Ovary (tissue), 9 donors: Measurements from ENCODE around the gene MMD. TPM values are rescaled to one million over a fixed set of nuclear protein-coding genes. Genes with fewer than 3 reads are reported as not detected.
A peak's percentile ranks its signal among the peaks of the same experiment; 100 is the strongest.

ENCODE experiments used
- DNase-seq, 5 donors: peaks; one replicate each; pipeline ENCODE4 v3.0.0-alpha.2; 2019 to 2020
- H3K27ac ChIP-seq, 2 donors: fragments of 200-600 bp; one replicate each; pipeline versions ENCODE4 v1.5.1 to v1.8.0; 2019 to 2022
- H3K27me3 ChIP-seq: fragments of 200-600 bp; one replicate; pipeline ENCODE4 v1.8.0; 2022
- H3K36me3 ChIP-seq: fragments of 200-600 bp; sonication (generic); one replicate; pipeline ENCODE4 v1.5.1; 2019
- H3K4me1 ChIP-seq: one replicate; pipeline ENCODE4 v1.8.1; 2013; ENCODE audit warnings: mild to moderate bottlenecking, moderate library complexity; ENCODE audit not compliant: insufficient read depth
- H3K4me3 ChIP-seq: fragments of 200-600 bp; sonication (generic); one replicate; pipeline ENCODE4 v1.5.1; 2017
- H3K9me3 ChIP-seq, 2 donors: fragments of 200-600 bp in 1 of 2; sonication (generic) in 1 of 2; one replicate each; pipeline versions ENCODE4 v1.5.1 to v1.8.1; 2013 to 2019; ENCODE audit warnings: mild to moderate bottlenecking in 1 of 2, moderate library complexity in 1 of 2
- EP300 ChIP-seq: sonication (generic); formaldehyde crosslinking; IDR thresholded peaks from one replicate; pipeline ENCODE4 v1.6.1; 2017; ENCODE audit warnings: antibody characterized with exemption
- POLR2A ChIP-seq: fragments of 450-650 bp; IDR thresholded peaks from one replicate; pipeline ENCODE4 v1.6.1; 2017; ENCODE audit warnings: antibody characterized with exemption, mild to moderate bottlenecking, moderate library complexity
- WGBS, 3 donors: extraction: QIAGEN DNeasy Blood & Tissue Kit in 1 of 3; methylation state at CpG; one replicate each; pipeline versions ENCODE4 v1.1.5 to v1.1.7; 2013 to 2017; 5-methylcytosine and 5-hydroxymethylcytosine counted together
- intact Hi-C, 4 donors: fragments of 100-400 bp; cut with DNase I; formaldehyde crosslinking; loops; one replicate each; pipeline versions ENCODE4 v1.11.0 to v1.15.1; 2022 to 2023
- polyA plus RNA-seq, 2 donors: library from polyadenylated mRNA; stranded (reverse); fragments of 200-250 nt in 1 of 2; fragments of 350-450 nt in 1 of 2; fragmentation: Illumina TruSeq in 1 of 2; extraction: RNeasy Lipid Tissue Mini Kit (QIAGEN cat#74804) in 1 of 2; gene quantifications; one replicate each; pipeline ENCODE4 v1.2.3, GENCODE V29; 2013 to 2014
- total RNA-seq, 7 donors: library from RNA; depleted of rRNA in 2 of 7; stranded (reverse); fragments of >200 nt in 2 of 7; fragmentation: NEBNext Ultra II Directional in 3 of 7; extraction: Animal tissue kit (Norgen Biotek cat#: 25700) in 3 of 7; gene quantifications; one replicate each; pipeline versions ENCODE4 v1.1.0 to v1.2.4, GENCODE V29; 2016 to 2023
- TF ChIP-seq, protein P1 (sequence below), 3 donors: fragments of 450-650 bp in 2 of 3; fragments of 200-600 bp in 1 of 3; IDR thresholded peaks; one replicate each; pipeline versions ENCODE4 v1.5.1 to v1.8.0; 2016 to 2022; ENCODE audit warnings: antibody characterized with exemption in 3 of 3, mild to moderate bottlenecking in 1 of 3
- donor health status: DM: no; HTN: no; CAD: no; lungs with moderate emphysema.
- donor health status: DM: no; HTN: no; CAD: no.
- donor health status: Bipolar disorder and iron deficiency.
- donor health status: DM: yes; HTN: yes; CAD: no.
- donor health status: DM: no; HTN: no; CAD: no.
- donor health status: DM: yes; HTN: yes; CAD: no.

Gene MMD
- total and polyA plus RNA-seq, 9 donors = 5.0 to 11.0 (median 6.7) TPM

GRCh38 chr17:55420067-55420775, 1.4 kb downstream of the MMD start:
- 53 to 59% (median 57%) methylated on average over 6 of the region's 6 CpGs for WGBS, 3 donors
- Histone ChIP-seq H3K27me3 (no peaks in the 10 kb centered on the region), H3K27ac (no peak overlapping the region), H3K4me3 (peak overlapping the region; percentile 90), H3K36me3 (no peaks in the 10 kb centered on the region), H3K9me3 (no peaks in the 10 kb centered on the region), H3K4me1 (no peaks in the 10 kb centered on the region)
- TF ChIP-seq POLR2A = no peak
- no peak for DNase-seq
- intact Hi-C loops = loop anchor here in 1 of 4 donors (10.0 kb wide), 1 partner anchor 335 kb away; the partner anchor contains the start of gene PCTP

- DNase-seq = no peak
- TF ChIP-seq EP300 (no peak), POLR2A (no peak)
- TF ChIP-seq, protein P1, sequence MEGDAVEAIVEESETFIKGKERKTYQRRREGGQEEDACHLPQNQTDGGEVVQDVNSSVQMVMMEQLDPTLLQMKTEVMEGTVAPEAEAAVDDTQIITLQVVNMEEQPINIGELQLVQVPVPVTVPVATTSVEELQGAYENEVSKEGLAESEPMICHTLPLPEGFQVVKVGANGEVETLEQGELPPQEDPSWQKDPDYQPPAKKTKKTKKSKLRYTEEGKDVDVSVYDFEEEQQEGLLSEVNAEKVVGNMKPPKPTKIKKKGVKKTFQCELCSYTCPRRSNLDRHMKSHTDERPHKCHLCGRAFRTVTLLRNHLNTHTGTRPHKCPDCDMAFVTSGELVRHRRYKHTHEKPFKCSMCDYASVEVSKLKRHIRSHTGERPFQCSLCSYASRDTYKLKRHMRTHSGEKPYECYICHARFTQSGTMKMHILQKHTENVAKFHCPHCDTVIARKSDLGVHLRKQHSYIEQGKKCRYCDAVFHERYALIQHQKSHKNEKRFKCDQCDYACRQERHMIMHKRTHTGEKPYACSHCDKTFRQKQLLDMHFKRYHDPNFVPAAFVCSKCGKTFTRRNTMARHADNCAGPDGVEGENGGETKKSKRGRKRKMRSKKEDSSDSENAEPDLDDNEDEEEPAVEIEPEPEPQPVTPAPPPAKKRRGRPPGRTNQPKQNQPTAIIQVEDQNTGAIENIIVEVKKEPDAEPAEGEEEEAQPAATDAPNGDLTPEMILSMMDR (IDR thresholded peaks at IDR 0.05) = no peak
- no peaks in the 10 kb centered on the region for H3K9me3 ChIP-seq
- H3K4me1 ChIP-seq = no peaks in the 10 kb centered on the region
- H3K4me3 ChIP-seq = no peak overlapping the region
- no peak overlapping the region for H3K27ac ChIP-seq
- intact Hi-C loops = no loop called here
- H3K36me3 ChIP-seq = no peaks in the 10 kb centered on the region
- 95 to 97% (median 95%) methylated on average over 3 of the region's 3 CpGs for whole genome bisulfite sequencing, 3 donors
- H3K27me3 ChIP-seq = no peaks in the 10 kb centered on the region
Measured at GRCh38 chr17:55418369-55419268, 3.0 kb downstream of the MMD start.

DNA sequence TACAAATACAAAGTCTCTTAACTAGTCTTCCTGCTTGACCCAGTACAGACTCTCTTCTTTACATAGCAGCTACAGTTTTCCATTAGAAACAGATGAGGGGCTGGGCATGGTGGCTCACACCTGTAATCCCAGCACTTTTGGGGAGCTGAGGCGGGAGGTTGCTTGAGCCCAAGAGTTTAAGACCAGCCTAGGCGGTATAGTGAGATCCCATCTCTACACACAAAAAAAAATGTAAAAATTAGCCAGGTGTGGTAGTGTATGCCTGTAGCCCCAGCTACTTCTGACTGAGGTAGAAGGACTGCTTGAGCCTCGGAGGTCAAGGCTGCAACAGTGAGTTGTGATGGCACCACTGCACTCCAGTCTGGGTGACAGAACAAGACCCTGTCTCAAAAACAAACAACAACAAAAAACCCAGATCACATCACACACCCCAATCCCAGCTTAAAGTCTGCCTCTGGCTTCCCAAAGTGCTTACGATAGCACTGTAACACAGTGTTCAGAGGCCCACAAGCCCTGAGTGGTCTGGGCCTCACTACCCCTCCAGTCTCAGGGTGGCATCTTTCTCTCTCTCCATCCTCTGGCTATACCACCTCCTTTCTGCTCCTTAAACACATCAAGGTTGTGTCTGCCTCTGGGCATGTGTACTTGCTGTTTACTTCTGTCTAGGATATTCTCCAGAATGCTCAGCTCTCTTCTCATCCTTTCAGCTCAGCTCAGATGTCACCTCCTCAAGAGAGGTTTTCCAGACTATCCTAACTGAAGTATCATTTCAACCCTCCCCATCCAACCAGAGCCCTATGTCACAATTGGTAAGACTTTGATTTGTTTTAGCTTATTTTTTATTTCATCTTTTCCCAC, 4.0 kb downstream of the MMD start:
- 97 to 99% (median 98%) methylated on average over 4 of the region's 4 CpGs for WGBS, 3 donors
- Histone ChIP-seq H3K4me3 (no peak overlapping the region), H3K27ac (no peak overlapping the region), H3K27me3 (no peaks in the 10 kb centered on the region), H3K36me3 (no peaks in the 10 kb centered on the region), H3K4me1 (no peaks in the 10 kb centered on the region), H3K9me3 (no peaks in the 10 kb centered on the region)
- no peak for TF ChIP-seq POLR2A
- no peak for TF ChIP-seq EP300
- TF ChIP-seq, protein P1 (IDR thresholded peaks at IDR 0.05) = no peak
- intact Hi-C loops = no loop called here
- DNase-seq = no peak

- intact Hi-C loops = no loop called here
- 39 to 53% (median 41%) methylated on average over 4 of the region's 4 CpGs for WGBS, 3 donors
- no peak for DNase-seq
- Histone ChIP-seq H3K27ac (no peak overlapping the region), H3K27me3 (no peaks in the 10 kb centered on the region), H3K36me3 (no peaks in the 10 kb centered on the region), H3K4me3 (no peak overlapping the region), H3K4me1 (no peaks in the 10 kb centered on the region), H3K9me3 (no peaks in the 10 kb centered on the region)
- TF ChIP-seq POLR2A = no peak
- TF ChIP-seq, protein P1 (IDR thresholded peaks at IDR 0.05) = no peak
- TF ChIP-seq EP300 = no peak
Measured at GRCh38 chr17:55416470-55417052, 5.1 kb downstream of the MMD start.
